Measurements from ENCODE around the gene RRM2.

The RRM2 gene

GRCh38 chr2:10171006-10171800, 48.7 kb downstream of the RRM2 start:
- TF ChIP-seq CTCF (IDR thresholded peaks at IDR 0.05; ENCODE audit: unreplicated experiment in 3 of 3), result no peak

GRCh38 chr2:10172033-10172871, 49.7 kb downstream of the RRM2 start:
- TF ChIP-seq CTCF (IDR thresholded peaks at IDR 0.05; ENCODE audit: unreplicated experiment in 3 of 3), result no peak
- no peaks in the 10 kb centered on the region for H3K36me3 Mint-ChIP-seq (ENCODE audit: low read depth)
- no peaks in the 10 kb centered on the region for H3K9me3 Mint-ChIP-seq
- H3K27ac Mint-ChIP-seq, result peak overlapping the region in 1 of 3 experiments; percentile 29
- H3K27me3 Mint-ChIP-seq (ENCODE audit: low read depth), result peaks cover 17% of the 10 kb centered on the region
- H3K4me1 Mint-ChIP-seq, result peaks cover 45% of the 10 kb centered on the region
- H3K4me3 Mint-ChIP-seq, result peak overlapping the region in 1 of 3 experiments; percentile 2

More at GRCh38 chr2:10171006-10171800, 48.7 kb downstream of the RRM2 start:
- Mint-ChIP-seq H3K36me3 (ENCODE audit: low read depth) (no peaks in the 10 kb centered on the region), H3K4me1 (peaks cover 50% of the 10 kb centered on the region), H3K27ac (no peak overlapping the region), H3K9me3 (no peaks in the 10 kb centered on the region), H3K27me3 (ENCODE audit: low read depth) (peaks cover 17% of the 10 kb centered on the region), H3K4me3 (no peak overlapping the region)

GRCh38 chr2:10173258-10174005, 50.9 kb downstream of the RRM2 start:
- Mint-ChIP-seq H3K36me3 (ENCODE audit: low read depth) (no peaks in the 10 kb centered on the region), H3K27ac (no peak overlapping the region), H3K4me3 (no peak overlapping the region), H3K4me1 (peaks cover 33% of the 10 kb centered on the region), H3K9me3 (no peaks in the 10 kb centered on the region), H3K27me3 (ENCODE audit: low read depth) (peaks cover 17% of the 10 kb centered on the region)
- TF ChIP-seq CTCF (IDR thresholded peaks at IDR 0.05; ENCODE audit: unreplicated experiment in 3 of 3), result no peak

- Mint-ChIP-seq H3K9me3 (no peaks in the 10 kb centered on the region), H3K27ac (no peak overlapping the region), H3K36me3 (ENCODE audit: low read depth) (no peaks in the 10 kb centered on the region), H3K4me1 (peaks cover 28% of the 10 kb centered on the region), H3K27me3 (ENCODE audit: low read depth) (peaks cover 13% of the 10 kb centered on the region), H3K4me3 (no peak overlapping the region)
- TF ChIP-seq CTCF (IDR thresholded peaks at IDR 0.05; ENCODE audit: unreplicated experiment in 3 of 3), result no peak
Observed at GRCh38 chr2:10174173-10174572, 51.6 kb downstream of the RRM2 start.

GRCh38 chr2:10175441-10175840, 52.9 kb downstream of the RRM2 start:
- Mint-ChIP-seq H3K4me3 (no peak overlapping the region), H3K9me3 (no peaks in the 10 kb centered on the region), H3K36me3 (ENCODE audit: low read depth) (peaks cover 4% of the 10 kb centered on the region), H3K4me1 (peaks cover 24% of the 10 kb centered on the region), H3K27me3 (ENCODE audit: low read depth) (peaks cover 13% of the 10 kb centered on the region), H3K27ac (no peak overlapping the region)
- no peak for TF ChIP-seq CTCF (IDR thresholded peaks at IDR 0.05; ENCODE audit: unreplicated experiment in 3 of 3)

All from nephron (organoid).